IMR-90 (cell line): ENCODE measurements around the gene R3HDM4. TPM values are rescaled to one million over a fixed set of nuclear protein-coding genes. Genes with fewer than 3 reads are reported as not detected.

ENCODE experiments used
- ATAC-seq: fragments of 200-7000 bp; cut with Tn5 transposase; 2 replicates; pipeline ENCODE4 v1.9.1; 2020; ENCODE audit warnings: low read depth, mild to moderate bottlenecking, moderate library complexity
- BruUV-seq: library from RNA; stranded (reverse); fragments of 400-500 nt; replicated peaks from 2 replicates; lab custom pipeline; 2021; lab: Mats Ljungman, UMichigan
- CTCF ChIA-PET: fragments of 300-600 bp; formaldehyde crosslinking; extraction: SDS; loops from one replicate; lab custom pipeline; 2021; ENCODE audit warnings: antibody characterized with exemption; lab: Yijun Ruan, JAX
- POLR2A ChIA-PET: fragments of 300-600 bp; sonication (Branson Sonifier 250); formaldehyde crosslinking; loops from one replicate; lab custom pipeline; 2022; ENCODE audit warnings: antibody characterized with exemption; ENCODE audit not compliant: unreplicated experiment; lab: Charles Lee
- DNase-seq: peaks from one replicate; pipeline ENCODE4 v3.0.0; 2013
- H2AFZ ChIP-seq: replicated peaks from 2 replicates; pipeline ENCODE3; 2013; ENCODE audit warnings: low read length, mild to moderate bottlenecking; ENCODE audit not compliant: poor library complexity
- H2AK5ac ChIP-seq: 2 replicates; pipeline ENCODE4 v1.6.1; 2013; ENCODE audit warnings: low read depth, low read length, inconsistent platforms
- H2AK9ac ChIP-seq: replicated peaks from 2 replicates; pipeline ENCODE3; 2013; ENCODE audit warnings: mild to moderate bottlenecking, low read depth, low read length, moderate library complexity; ENCODE audit not compliant: poor library complexity
- H2BK120ac ChIP-seq: 2 replicates; pipeline ENCODE4 v1.6.1; 2013; ENCODE audit warnings: low read depth, low read length, inconsistent platforms
- H2BK15ac ChIP-seq: 3 replicates; pipeline ENCODE4 v1.6.1; 2013; ENCODE audit warnings: low read depth, low read length, inconsistent platforms
- H2BK20ac ChIP-seq: 2 replicates; pipeline ENCODE4 v1.6.1; 2013; ENCODE audit warnings: low read depth, mild to moderate bottlenecking, inconsistent platforms, low read length, moderate library complexity
- H2BK5ac ChIP-seq: 2 replicates; pipeline ENCODE4 v1.6.1; 2013; ENCODE audit warnings: mild to moderate bottlenecking, low read depth, low read length, inconsistent platforms; ENCODE audit not compliant: poor library complexity, severe bottlenecking
- H3K14ac ChIP-seq: replicated peaks from 2 replicates; pipeline ENCODE4 v1.6.1; 2013; ENCODE audit warnings: low read depth, low read length, inconsistent platforms
- H3K18ac ChIP-seq: 2 replicates; pipeline ENCODE4 v1.6.1; 2013; ENCODE audit warnings: low read depth, low read length, control low read depth
- H3K23ac ChIP-seq: 2 replicates; pipeline ENCODE4 v1.6.1; 2013; ENCODE audit warnings: low read depth, low read length, inconsistent platforms
- H3K27ac ChIP-seq: 2 replicates; pipeline ENCODE4 v1.5.1; 2013; ENCODE audit warnings: mild to moderate bottlenecking, control low read depth, low read length; ENCODE audit not compliant: insufficient read depth
- H3K27me3 ChIP-seq: 2 replicates; pipeline ENCODE4 v1.6.1; 2013; ENCODE audit warnings: low read length; ENCODE audit not compliant: control insufficient read depth, insufficient read depth
- H3K36me3 ChIP-seq: 2 replicates; pipeline ENCODE4 v1.6.1; 2013; ENCODE audit warnings: low read length, mixed read lengths; ENCODE audit not compliant: control insufficient read depth, insufficient read depth
- H3K4ac ChIP-seq: 2 replicates; pipeline ENCODE4 v1.6.1; 2013; ENCODE audit warnings: low read depth, low read length, inconsistent platforms
- H3K4me1 ChIP-seq: 2 replicates; pipeline ENCODE4 v1.6.1; 2013; ENCODE audit warnings: low read length, mixed read lengths; ENCODE audit not compliant: control insufficient read depth, insufficient read depth
- H3K4me2 ChIP-seq: 2 replicates; pipeline ENCODE4 v1.6.1; 2013; ENCODE audit warnings: low read depth, mild to moderate bottlenecking, control low read depth, low read length, moderate library complexity
- H3K4me3 ChIP-seq: 2 replicates; pipeline ENCODE4 v1.5.1; 2013; ENCODE audit warnings: low read depth, mild to moderate bottlenecking, control low read depth, low read length, moderate library complexity; ENCODE audit not compliant: insufficient read depth
- H3K56ac ChIP-seq: 2 replicates; pipeline ENCODE4 v1.6.1; 2013; ENCODE audit warnings: low read length, inconsistent platforms; ENCODE audit not compliant: insufficient read depth; ENCODE audit errors: extremely low read depth
- H3K79me1 ChIP-seq, 2 experiments: 2 replicates each; pipeline ENCODE4 v1.6.1; 2013; ENCODE audit warnings: low read length in 2 of 2, inconsistent platforms in 1 of 2, low read depth in 1 of 2
- H3K9ac ChIP-seq: 2 replicates; pipeline ENCODE4 v1.6.1; 2013; ENCODE audit warnings: low read depth, low read length, control low read depth
- H3K9me1 ChIP-seq: 2 replicates; pipeline ENCODE4 v1.6.1; 2013; ENCODE audit warnings: low read length, inconsistent platforms; ENCODE audit not compliant: insufficient read depth
- H3K9me3 ChIP-seq: 2 replicates; pipeline ENCODE4 v1.6.1; 2013; ENCODE audit warnings: low read length; ENCODE audit not compliant: control insufficient read depth, insufficient read depth
- H4K20me1 ChIP-seq: 2 replicates; pipeline ENCODE4 v1.6.1; 2013; ENCODE audit warnings: low read length, inconsistent platforms; ENCODE audit not compliant: insufficient read depth
- H4K5ac ChIP-seq: 2 replicates; pipeline ENCODE4 v1.6.1; 2013; ENCODE audit warnings: mild to moderate bottlenecking, low read depth, low read length, control low read depth
- H4K8ac ChIP-seq, 2 experiments: 2 replicates each; pipeline ENCODE4 v1.6.1; 2013; ENCODE audit warnings: low read depth in 2 of 2, low read length in 2 of 2, control low read depth in 1 of 2, inconsistent platforms in 1 of 2
- H4K91ac ChIP-seq: 2 replicates; pipeline ENCODE4 v1.6.1; 2013; ENCODE audit warnings: low read depth, low read length, inconsistent platforms; ENCODE audit not compliant: insufficient read depth
- BHLHE40 ChIP-seq: fragments of 150-350 bp; IDR thresholded peaks from 2 replicates; pipeline ENCODE4 v1.6.1; 2016; ENCODE audit warnings: mild to moderate bottlenecking, low read depth, low read length
- CEBPB ChIP-seq: IDR thresholded peaks from 2 replicates; pipeline ENCODE4 v1.6.1; 2012; ENCODE audit warnings: low read depth, low read length, improper control_type of control experiment
- CHD1 ChIP-seq: IDR thresholded peaks from 2 replicates; pipeline ENCODE4 v1.6.1; 2012; ENCODE audit warnings: low read depth, low read length, improper control_type of control experiment
- CTCF ChIP-seq: conservative IDR thresholded peaks from 2 replicates; pipeline ENCODE4 v1.5.1; 2012; ENCODE audit warnings: mild to moderate bottlenecking, low read depth, low read length, improper control_type of control experiment
- MAFK ChIP-seq: IDR thresholded peaks from 2 replicates; pipeline ENCODE4 v1.6.1; 2012; ENCODE audit warnings: low read depth, low read length, improper control_type of control experiment
- RCOR1 ChIP-seq: IDR thresholded peaks from 2 replicates; pipeline ENCODE4 v1.6.1; 2012; ENCODE audit warnings: mild to moderate bottlenecking, low read length, improper control_type of control experiment; ENCODE audit not compliant: insufficient replicate concordance
- WGBS, 2 experiments: methylation state at CpG; one replicate each; pipeline versions ENCODE4 v1.1.5 to v1.1.7; 2013; ENCODE audit warnings: missing lambda C conversion rate in 2 of 2; ENCODE audit not compliant: insufficient read length in 1 of 2; ENCODE audit errors: extremely low coverage in 2 of 2; 5-methylcytosine and 5-hydroxymethylcytosine counted together
- dilution Hi-C: fragments of 300-500 bp; cut with HindIII; formaldehyde crosslinking; loops from one replicate; pipeline ENCODE4 v1.14.3; 2018; ENCODE audit warnings: low sequenced_read_pairs; ENCODE audit not compliant: unreplicated experiment
- in situ Hi-C: fragments of 300-500 bp; cut with MboI; formaldehyde crosslinking; loops from 3 replicates; pipeline ENCODE4 v1.14.3; 2019; ENCODE audit warnings: low sequenced_read_pairs, inconsistent platforms, mixed read lengths
- intact Hi-C: fragments of 100-400 bp; cut with micrococcal nuclease; formaldehyde crosslinking; loops from 2 replicates; pipeline ENCODE4 v1.10.0; 2022
- polyA plus RNA-seq, 3 experiments: library from polyadenylated mRNA; depleted of rRNA; stranded (reverse); fragments of >200 nt; gene quantifications; 2 replicates each; pipeline ENCODE4 v1.2.3, GENCODE V29; 2012; ENCODE audit warnings: low replicate concordance in 1 of 3
- total RNA-seq: library from RNA; depleted of rRNA; stranded (reverse); fragments of >200 nt; gene quantifications from 2 replicates; pipeline ENCODE4 v1.2.3, GENCODE V29; 2012

R3HDM4 gene
- total and polyA plus RNA-seq, 2 of the 4 experiments (the other 2 are of a cell fraction) = 9.0 to 51.5 TPM

GRCh38 chr19:919199-920050, 6.4 kb upstream of the R3HDM4 start:
- dilution Hi-C loops (no loop called here), in situ Hi-C loops (loop anchor here (5.0 kb wide), 2 partner anchors 63 to 142 kb away; partner anchors contain the start of gene WDR18), intact Hi-C loops (loop anchor here (2.0 kb wide), 2 partner anchors 63 to 255 kb away; no protein-coding TSS in a partner anchor)
- ChIA-PET POLR2A (no interaction called here), CTCF (no interaction called here)
- Histone ChIP-seq H2AK5ac (no peak overlapping the region), H2AFZ (peak overlapping the region; percentile 51), H3K27me3 (peaks cover 38% of the 10 kb centered on the region), H2BK5ac (no peak overlapping the region), H4K5ac (no peak overlapping the region), H3K9ac (no peak overlapping the region), H3K4ac (no peak overlapping the region), H3K79me1 (0 out of 4 replicates have a peak, but pooled peaks cover 0 to 5% of the 10 kb centered on the region in 2 experiments), H2BK120ac (no peak overlapping the region), H2BK20ac (no peak overlapping the region), H2BK15ac (no peak overlapping the region), H3K18ac (no peak overlapping the region), H3K9me3 (no peaks in the 10 kb centered on the region), H3K36me3 (no peaks in the 10 kb centered on the region), H4K91ac (no peak overlapping the region), H4K8ac (no peak overlapping the region), H3K56ac (no peak overlapping the region), H3K23ac (no peak overlapping the region), H3K14ac (no peak overlapping the region), H4K20me1 (no peaks in the 10 kb centered on the region), H3K4me1 (peaks cover 6% of the 10 kb centered on the region), H2AK9ac (no peak overlapping the region), H3K9me1 (no peaks in the 10 kb centered on the region), H3K27ac (no peak overlapping the region), H3K4me3 (no peak overlapping the region), H3K4me2 (no peak overlapping the region)
- BruUV-seq = no TSS peak
- TF ChIP-seq RCOR1 (no peak), MAFK (no peak), CTCF (no peak), CEBPB (no peak), CHD1 (no peak), BHLHE40 (no peak)
- DNase-seq (no peak), ATAC-seq (no peak)
- WGBS, 2 experiments = 6% methylated on average over 44 of the region's 68 CpGs; no CpG with 5 or more reads in 1 of the 2 experiments
